DND-41 (cell line): ENCODE results near the gene TDP2.

Experiments
- ATAC-seq: fragments of 200-7000 bp; cut with Tn5 transposase; 3 replicates; pipeline ENCODE4 v1.9.1; 2021; ENCODE audit warnings: low read depth; ENCODE audit not compliant: insufficient read depth
- DNase-seq: peaks from one replicate; pipeline ENCODE4 v3.0.0-alpha.2; 2020
- H2AFZ ChIP-seq: 2 replicates; pipeline ENCODE4 v1.6.0; 2012; ENCODE audit warnings: low read depth, low read length
- H3K27ac ChIP-seq: 2 replicates; pipeline ENCODE4 v1.5.1; 2012; ENCODE audit warnings: low read length, inconsistent platforms
- H3K27me3 ChIP-seq: fragments of 200-600 bp; sonication (generic); 2 replicates; pipeline ENCODE4 v1.6.0; 2012; ENCODE audit warnings: low read length, mild to moderate bottlenecking, inconsistent platforms; ENCODE audit not compliant: insufficient read depth, poor library complexity
- H3K36me3 ChIP-seq: 2 replicates; pipeline ENCODE4 v1.5.1; 2012; ENCODE audit warnings: low read length, inconsistent platforms; ENCODE audit not compliant: insufficient read depth
- H3K4me1 ChIP-seq: 2 replicates; pipeline ENCODE4 v1.5.1; 2012; ENCODE audit warnings: mild to moderate bottlenecking, low read length; ENCODE audit not compliant: insufficient read depth
- H3K4me2 ChIP-seq: 2 replicates; pipeline ENCODE4 v1.6.0; 2012; ENCODE audit warnings: mild to moderate bottlenecking, moderate library complexity, low read length, inconsistent platforms; ENCODE audit not compliant: insufficient read depth
- H3K4me3 ChIP-seq, 2 experiments: fragments of 200-600 bp in 1 of 2; shearing (Covaris generic) in 1 of 2; 2 replicates each; pipeline ENCODE4 v1.5.1; 2012 to 2016; ENCODE audit warnings: inconsistent platforms in 2 of 2, low read length in 2 of 2, mild to moderate bottlenecking in 2 of 2, low read depth in 1 of 2, moderate library complexity in 1 of 2
- H3K79me2 ChIP-seq: 2 replicates; pipeline ENCODE4 v1.6.0; 2012; ENCODE audit warnings: low read length, inconsistent platforms; ENCODE audit not compliant: insufficient read depth
- H3K9ac ChIP-seq: 2 replicates; pipeline ENCODE4 v1.6.0; 2012; ENCODE audit warnings: low read depth, mild to moderate bottlenecking, inconsistent platforms, low read length, moderate library complexity
- H3K9me3 ChIP-seq: 2 replicates; pipeline ENCODE4 v1.5.1; 2012; ENCODE audit warnings: low read length, moderate library complexity, mild to moderate bottlenecking, inconsistent platforms; ENCODE audit not compliant: insufficient read depth, severe bottlenecking
- H4K20me1 ChIP-seq: 2 replicates; pipeline ENCODE4 v1.6.0; 2012; ENCODE audit warnings: low read length; ENCODE audit not compliant: insufficient read depth
- EZH2 ChIP-seq: IDR thresholded peaks from 3 replicates; pipeline ENCODE4 v1.6.1; 2012; ENCODE audit warnings: borderline replicate concordance, low read depth, mild to moderate bottlenecking, moderate library complexity, low read length, inconsistent platforms; ENCODE audit not compliant: severe bottlenecking
- TF ChIP-seq, protein P1 (sequence below): IDR thresholded peaks from 2 replicates; pipeline ENCODE4 v1.5.1; 2012; ENCODE audit warnings: borderline replicate concordance, low read length, moderate library complexity, mild to moderate bottlenecking; ENCODE audit not compliant: poor library complexity, severe bottlenecking; ENCODE audit errors: extremely low read depth

The TDP2 gene

DNA sequence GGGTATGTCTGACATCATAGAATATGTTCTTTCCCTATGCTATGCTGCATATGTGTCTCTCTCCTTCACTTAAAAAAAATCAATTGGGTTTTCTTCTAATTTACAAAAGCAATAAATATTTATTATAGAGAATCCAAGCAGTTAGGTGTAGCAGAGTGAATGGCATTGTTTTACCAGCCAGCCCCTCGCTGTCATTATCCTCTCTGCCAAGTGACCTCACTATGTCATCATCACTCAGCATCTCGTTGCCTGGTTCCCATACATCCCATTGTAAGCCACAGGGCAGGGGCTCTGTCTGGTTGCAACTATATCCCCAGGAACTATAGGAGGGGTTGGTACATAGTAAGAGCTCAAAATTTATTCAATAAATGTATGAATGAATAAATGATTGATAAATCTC is 52.1 kb downstream of the TDP2 start:
- Histone ChIP-seq H3K27ac (no peak overlapping the region), H3K4me1 (no peaks in the 10 kb centered on the region), H3K79me2 (no peaks in the 10 kb centered on the region), H4K20me1 (no peaks in the 10 kb centered on the region), H3K4me2 (no peak overlapping the region), H3K9ac (no peak overlapping the region), H2AFZ (no peak overlapping the region), H3K27me3 (peaks cover 6% of the 10 kb centered on the region), H3K4me3 (no peak overlapping the region), H3K36me3 (no peaks in the 10 kb centered on the region), H3K9me3 (no peaks in the 10 kb centered on the region)
- no peak for ATAC-seq
- TF ChIP-seq, protein P1, sequence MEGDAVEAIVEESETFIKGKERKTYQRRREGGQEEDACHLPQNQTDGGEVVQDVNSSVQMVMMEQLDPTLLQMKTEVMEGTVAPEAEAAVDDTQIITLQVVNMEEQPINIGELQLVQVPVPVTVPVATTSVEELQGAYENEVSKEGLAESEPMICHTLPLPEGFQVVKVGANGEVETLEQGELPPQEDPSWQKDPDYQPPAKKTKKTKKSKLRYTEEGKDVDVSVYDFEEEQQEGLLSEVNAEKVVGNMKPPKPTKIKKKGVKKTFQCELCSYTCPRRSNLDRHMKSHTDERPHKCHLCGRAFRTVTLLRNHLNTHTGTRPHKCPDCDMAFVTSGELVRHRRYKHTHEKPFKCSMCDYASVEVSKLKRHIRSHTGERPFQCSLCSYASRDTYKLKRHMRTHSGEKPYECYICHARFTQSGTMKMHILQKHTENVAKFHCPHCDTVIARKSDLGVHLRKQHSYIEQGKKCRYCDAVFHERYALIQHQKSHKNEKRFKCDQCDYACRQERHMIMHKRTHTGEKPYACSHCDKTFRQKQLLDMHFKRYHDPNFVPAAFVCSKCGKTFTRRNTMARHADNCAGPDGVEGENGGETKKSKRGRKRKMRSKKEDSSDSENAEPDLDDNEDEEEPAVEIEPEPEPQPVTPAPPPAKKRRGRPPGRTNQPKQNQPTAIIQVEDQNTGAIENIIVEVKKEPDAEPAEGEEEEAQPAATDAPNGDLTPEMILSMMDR: no peak
- TF ChIP-seq EZH2: no peak
- no peak for DNase-seq

DNA sequence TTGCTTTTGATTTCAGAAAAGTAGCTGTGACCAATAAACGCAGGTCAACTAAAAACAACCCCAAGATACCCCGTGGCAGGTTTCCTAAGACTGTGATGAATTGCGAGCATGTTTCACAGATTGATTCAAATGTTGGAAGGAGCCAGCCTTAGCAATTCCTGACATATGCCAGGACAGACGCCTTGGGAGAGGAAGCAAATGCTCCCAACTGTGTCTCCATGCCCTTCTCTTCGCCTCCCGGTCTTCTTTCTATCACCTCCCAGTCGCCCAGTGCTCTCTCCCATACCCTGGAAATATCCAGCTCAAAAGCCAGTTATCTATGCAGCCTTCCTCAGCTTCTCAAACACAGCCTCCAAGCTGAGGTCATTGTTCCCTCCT is 52.7 kb downstream of the TDP2 start:
- Histone ChIP-seq H3K27me3 (peaks cover 6% of the 10 kb centered on the region), H3K9ac (no peak overlapping the region), H3K4me2 (no peak overlapping the region), H3K9me3 (no peaks in the 10 kb centered on the region), H3K27ac (no peak overlapping the region), H3K79me2 (no peaks in the 10 kb centered on the region), H3K4me3 (no peak overlapping the region), H3K36me3 (no peaks in the 10 kb centered on the region), H4K20me1 (no peaks in the 10 kb centered on the region), H2AFZ (no peak overlapping the region), H3K4me1 (no peaks in the 10 kb centered on the region)
- no peak for TF ChIP-seq EZH2
- TF ChIP-seq, protein P1: no peak
- DNase-seq (no peak), ATAC-seq (no peak)

DNA sequence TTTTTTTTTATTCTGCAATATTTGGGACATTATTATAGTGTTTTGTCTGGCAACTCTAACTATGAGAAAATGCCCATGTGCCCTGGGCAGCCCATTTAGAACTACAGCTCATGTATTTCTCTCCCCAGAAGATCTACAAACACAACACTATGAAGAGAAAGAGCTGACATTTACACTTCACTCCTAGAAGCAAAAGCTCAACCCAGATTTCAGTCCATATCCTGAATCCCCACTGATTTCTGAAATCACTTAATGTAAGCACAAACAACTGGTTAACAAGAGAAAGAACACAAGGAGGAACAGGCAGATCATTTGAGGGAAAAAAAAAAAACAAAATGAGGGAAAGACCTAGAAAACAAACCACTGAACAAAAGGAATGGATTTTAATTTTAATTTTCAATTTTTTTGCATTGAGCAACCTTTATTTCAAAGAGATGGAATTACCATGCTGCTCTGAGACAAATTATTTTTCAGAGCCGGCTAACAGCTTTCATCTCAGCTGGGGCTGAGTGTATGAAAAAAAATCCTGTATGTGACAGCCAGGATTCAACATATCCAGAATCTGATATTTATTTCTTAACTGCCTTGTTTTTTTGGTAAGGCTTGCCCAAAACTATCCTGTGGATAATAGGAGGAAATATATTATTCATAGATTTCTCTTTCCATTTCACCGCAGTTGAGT is 53.2 kb downstream of the TDP2 start:
- H3K27me3 ChIP-seq: peaks cover 6% of the 10 kb centered on the region
- H3K4me1 ChIP-seq: no peaks in the 10 kb centered on the region
- H3K27ac ChIP-seq: no peak overlapping the region
- H2AFZ ChIP-seq: no peak overlapping the region
- H3K9ac ChIP-seq: no peak overlapping the region
- no peaks in the 10 kb centered on the region for H3K36me3 ChIP-seq
- no peak for TF ChIP-seq EZH2
- TF ChIP-seq, protein P1: no peak
- H4K20me1 ChIP-seq: no peaks in the 10 kb centered on the region
- no peaks in the 10 kb centered on the region for H3K9me3 ChIP-seq
- no peak overlapping the region for H3K4me3 ChIP-seq
- H3K4me2 ChIP-seq: no peak overlapping the region
- ATAC-seq (no peak), DNase-seq (no peak)
- no peaks in the 10 kb centered on the region for H3K79me2 ChIP-seq

DNA sequence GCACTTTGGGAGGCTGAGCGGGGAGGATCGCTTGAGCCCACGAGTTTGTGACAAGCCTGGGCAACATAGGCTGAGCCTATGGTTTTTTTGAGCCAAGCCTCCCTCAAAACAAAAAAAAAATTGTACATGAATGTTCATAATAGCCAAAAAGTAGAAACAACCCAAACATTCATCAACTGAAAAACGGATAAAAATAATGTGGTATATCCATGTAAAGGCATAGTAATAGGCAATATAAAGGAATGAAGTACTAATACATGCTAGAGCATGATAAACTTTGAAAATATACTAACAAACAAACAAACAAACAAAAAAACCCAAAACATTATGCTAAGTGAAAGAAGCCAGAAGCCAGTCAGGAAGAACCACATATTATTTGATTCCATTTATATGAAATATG is 56.0 kb downstream of the TDP2 start:
- Histone ChIP-seq H3K27ac (no peak overlapping the region), H3K4me2 (no peak overlapping the region), H3K9me3 (no peaks in the 10 kb centered on the region), H3K4me3 (no peak overlapping the region), H2AFZ (no peak overlapping the region), H3K4me1 (no peaks in the 10 kb centered on the region), H3K36me3 (no peaks in the 10 kb centered on the region), H3K27me3 (peaks cover 6% of the 10 kb centered on the region), H4K20me1 (no peaks in the 10 kb centered on the region), H3K9ac (no peak overlapping the region), H3K79me2 (no peaks in the 10 kb centered on the region)
- no peak for DNase-seq
- TF ChIP-seq, protein P1: no peak
- TF ChIP-seq EZH2: no peak
- no peak for ATAC-seq
